COLO668 (cell line): Measurements from ENCODE around the gene PNMT.

Source experiments
- DNase-seq: peaks from one replicate; lab custom pipeline; 2025; ENCODE audit not compliant: unreplicated experiment; lab: John Stamatoyannopoulos, UW

The PNMT gene

GRCh38 chr17:39669897-39670735 lies 1.9 kb downstream of the PNMT start:
- no peak for DNase-seq

GRCh38 chr17:39670746-39671145 lies 2.5 kb downstream of the PNMT start:
- no peak for DNase-seq

- peak; percentile 4 for DNase-seq
These were observed 3.6 kb downstream of the PNMT start for GRCh38 chr17:39671651-39672521.

GRCh38 chr17:39672522-39673334 lies 4.5 kb downstream of the PNMT start:
- DNase-seq, result no peak

GRCh38 chr17:39673335-39674081 lies 5.3 kb downstream of the PNMT start:
- no peak for DNase-seq

- DNase-seq, result no peak
These were observed 5.9 kb downstream of the PNMT start for GRCh38 chr17:39674179-39674578.

GRCh38 chr17:39674702-39675389 lies 6.6 kb downstream of the PNMT start:
- peak; percentile 65 for DNase-seq

GRCh38 chr17:39675390-39676082 lies 7.3 kb downstream of the PNMT start:
- DNase-seq, result no peak

DNA sequence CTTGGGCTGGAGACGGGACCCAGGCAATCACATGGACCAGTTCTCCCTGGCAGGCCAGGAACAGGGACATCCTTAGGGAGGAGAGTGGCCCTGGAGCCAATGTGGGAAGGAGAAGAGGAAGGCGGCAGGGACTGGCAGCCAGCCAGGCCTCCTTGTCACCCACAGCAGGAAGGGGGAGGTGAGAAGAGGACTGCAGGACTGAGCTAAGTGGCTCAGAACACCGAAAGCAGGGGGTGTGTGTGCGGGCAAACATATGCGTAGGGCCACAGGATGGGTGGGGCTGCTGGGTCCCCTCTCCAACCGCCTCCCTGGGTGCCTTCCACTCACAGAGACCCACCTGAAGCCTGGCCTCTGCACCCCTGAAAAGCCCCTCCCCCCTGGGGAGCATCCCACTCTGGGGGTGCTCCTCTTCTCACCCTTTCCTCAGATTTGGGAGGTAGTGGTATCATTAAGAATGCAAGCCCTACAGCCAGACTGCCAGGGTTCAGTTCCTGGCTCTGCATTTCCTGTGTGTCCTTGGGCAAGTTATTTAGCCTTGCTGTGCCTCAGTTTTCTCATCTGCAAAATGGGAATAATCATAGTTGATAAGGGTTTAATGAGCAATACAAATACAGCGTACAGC lies 8.1 kb downstream of the PNMT start:
- DNase-seq, result peak; percentile 52

- no peak for DNase-seq
These were observed 8.8 kb downstream of the PNMT start for GRCh38 chr17:39677072-39677471.

DNA sequence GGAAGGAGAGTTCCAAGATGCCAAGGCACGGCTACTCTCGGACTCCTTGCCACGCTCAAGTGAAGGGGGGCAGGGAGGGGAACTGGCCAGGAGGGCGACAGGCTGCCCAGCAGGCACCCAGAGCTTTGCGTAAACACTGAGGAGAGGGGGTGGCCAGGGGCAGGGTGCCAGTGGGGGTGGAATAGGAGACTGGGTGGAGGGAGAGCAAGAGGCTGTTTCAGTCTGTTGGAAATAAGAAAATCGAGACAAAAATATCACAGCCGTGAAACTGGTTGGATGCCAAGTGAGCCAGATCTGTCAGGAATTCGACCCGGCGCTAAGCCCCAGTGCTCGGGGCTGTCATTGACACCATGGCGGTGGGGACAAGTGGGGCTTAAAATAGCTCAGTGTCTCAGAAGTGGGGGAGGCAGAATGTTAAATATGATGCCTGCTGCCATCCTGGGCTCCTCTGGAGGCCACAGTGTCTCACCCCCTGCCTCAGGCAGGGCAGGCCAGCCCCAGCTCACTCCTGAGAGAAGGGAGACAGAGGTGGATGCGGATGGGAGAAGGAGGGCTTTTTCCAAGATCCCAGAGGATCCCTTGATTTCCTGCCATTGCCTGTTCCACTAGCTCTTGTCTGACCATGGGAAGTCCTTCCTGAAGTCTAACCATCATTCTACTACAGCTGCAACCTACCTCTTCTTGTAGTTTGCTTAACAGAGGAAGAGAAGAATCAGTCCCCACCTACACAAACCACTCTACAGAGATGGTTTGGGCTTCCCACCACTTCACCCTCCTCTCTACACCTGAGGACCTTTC lies 9.5 kb downstream of the PNMT start:
- DNase-seq, result no peak

GRCh38 chr17:39678340-39679116 lies 10.3 kb downstream of the PNMT start:
- DNase-seq, result no peak

DNA sequence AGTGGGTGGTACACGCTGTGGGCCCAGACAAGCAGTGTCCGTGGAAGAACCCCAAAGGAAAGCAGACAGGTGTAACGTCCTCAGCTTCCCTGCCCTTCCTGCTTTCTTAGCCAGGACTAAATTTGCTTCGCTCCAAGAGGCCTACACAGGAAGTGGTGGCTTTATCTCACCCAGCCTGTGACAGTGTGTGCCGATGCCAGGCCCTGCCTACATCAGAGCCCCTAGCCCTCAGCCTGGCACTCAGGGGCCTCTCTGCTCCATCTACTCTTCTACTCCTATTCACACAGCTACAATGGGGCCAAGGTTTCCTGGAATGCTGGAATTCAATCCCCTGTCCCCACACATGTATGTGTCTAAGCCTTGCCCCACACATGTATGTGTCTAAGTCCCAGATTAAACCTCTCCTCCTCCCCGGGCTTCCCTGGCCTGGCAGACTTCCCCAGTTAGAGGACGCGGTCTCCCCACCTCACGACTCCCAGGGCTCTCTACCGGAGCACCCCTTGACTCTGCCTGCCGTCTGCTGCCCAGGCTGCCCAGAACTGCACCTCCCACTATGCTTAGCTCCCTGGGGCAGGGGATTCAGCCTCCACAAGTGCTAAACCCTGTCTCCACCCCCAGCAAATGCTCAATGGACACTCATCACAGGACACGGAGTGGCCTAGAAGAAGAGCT lies 11.4 kb downstream of the PNMT start:
- no peak for DNase-seq

GRCh38 chr17:39683295-39683939 lies 15.2 kb downstream of the PNMT start:
- DNase-seq, result no peak

GRCh38 chr17:39684369-39685192 lies 16.3 kb downstream of the PNMT start:
- DNase-seq, result no peak
